ENCODE data around the gene RDH5. TPM values are rescaled to one million over a fixed set of nuclear protein-coding genes. Genes with fewer than 3 reads are reported as not detected.

RDH5 gene
- total RNA-seq, 5 donors from 2014 or later (not counting 1 experiment from before 2014, with no cell fraction given) = 13.0 to 29.1 (median 22.4) TPM

DNA sequence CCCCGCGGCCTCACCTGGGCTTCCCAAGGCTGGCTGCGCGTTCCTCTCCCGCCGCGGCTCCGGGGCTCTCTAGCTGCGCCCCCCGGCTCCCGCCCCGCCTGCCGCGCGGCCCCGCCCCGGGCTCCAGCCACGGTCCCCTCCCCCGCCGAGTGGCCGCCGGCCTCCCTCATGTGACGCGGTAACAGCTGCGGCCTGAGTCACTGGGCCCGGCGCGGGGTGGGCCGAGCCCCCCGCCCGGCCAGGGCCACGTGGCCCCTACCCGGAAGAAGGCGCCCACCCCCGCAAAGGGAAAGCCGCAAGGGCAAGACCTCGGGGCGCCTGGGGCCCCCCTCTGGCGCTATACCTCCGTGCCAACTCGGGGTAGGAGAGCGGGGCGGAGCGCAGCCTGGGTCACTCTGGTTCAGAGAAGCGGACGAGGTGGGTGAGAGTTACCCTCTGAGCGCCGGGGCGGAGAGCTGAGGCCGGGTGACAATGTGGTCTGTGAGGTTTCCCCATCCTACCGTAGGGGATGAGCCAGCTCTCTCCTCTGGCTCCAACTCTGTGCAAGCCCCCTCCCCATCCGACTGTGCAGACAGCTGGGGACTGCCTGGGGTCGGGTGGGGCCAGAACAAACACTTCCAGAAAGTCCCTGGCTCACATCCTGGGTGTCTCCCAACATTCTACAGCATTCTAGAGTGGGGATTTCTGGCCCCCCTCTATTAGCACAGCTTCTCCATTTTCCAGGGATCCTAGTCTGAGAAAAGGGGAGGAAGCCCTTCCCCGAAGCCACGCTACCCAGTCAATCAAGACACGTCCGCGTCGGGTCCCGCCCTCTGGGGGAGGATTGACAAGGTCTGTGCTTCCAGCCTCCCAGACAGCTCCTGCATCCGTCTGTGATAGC lies 9.0 kb downstream of the RDH5 start, which contains the start of gene CD63:
CD63 (minus strand) TSS at position 71 of the 880 bp plus-strand sequence. CDS start 668 bp downstream, outside the sequence.
- H3K4me1 ChIP-seq (ENCODE audit: control insufficient read depth in 1 of 2, extremely low read depth in 1 of 2, insufficient read depth in 2 of 2, low read length in 2 of 2) = peaks cover 9 to 45% of the 10 kb centered on the region in 2 experiments
- Mint-ChIP-seq H3K36me3 (peaks cover 3% of the 10 kb centered on the region), H3K27ac (peak within 1 kb of the TSS; percentile 95 to 97), H3K4me3 (peak within 1 kb of the TSS; percentile 83 to 89 (median 83)), H3K27me3 (no peaks in the 10 kb centered on the region), H3K4me1 (peaks cover 33 to 47% (median 45%) of the 10 kb centered on the region in 3 donors), H3K9me3 (no peaks in the 10 kb centered on the region)
- no peaks in the 10 kb centered on the region for H3K9me3 ChIP-seq
- DNase-seq = peak in 19 of 35 experiments; percentile 20 to 65 (median 34)
- CTCF ChIA-PET = interaction anchor here (0.5 to 2.1 kb wide), 3 partner anchors 9 to 1336 kb away, joined by 3 to 30 read pairs (median 3); no protein-coding TSS in a partner anchor
- H3K27me3 ChIP-seq (replicated peaks in 1 of 2; ENCODE audit: control insufficient read depth in 2 of 2, extremely low read depth in 1 of 2, insufficient read depth in 2 of 2, low read length in 1 of 2) = no peaks in the 10 kb centered on the region
- peak within 1 kb of the TSS; percentile 87 for H3K27ac ChIP-seq (ENCODE audit: low read length)
- WGBS (ENCODE audit: insufficient coverage) = under 1% methylated on average over 35 of the region's 61 CpGs
- POLR2A ChIA-PET = interaction anchor here in 1 of 2 donors (0.5 kb wide), 1 partner anchor 100 kb away, joined by 4 read pairs; the partner anchor contains the start of gene DNAJC14
- peaks cover 0 to 10% of the 10 kb centered on the region in 2 donors for H3K36me3 ChIP-seq (ENCODE audit: control insufficient read depth in 2 of 2, extremely low read depth in 1 of 2, insufficient read depth in 1 of 2, low read length in 1 of 2)
- H3K4me3 ChIP-seq (ENCODE audit: control insufficient read depth in 1 of 2, extremely low read depth in 1 of 2, low read length in 1 of 2) = peak within 1 kb of the TSS; percentile 60 to 80
- peak; percentile 54 to 62 (median 60) for ATAC-seq (replicated peaks in 1 of 4)

DNA sequence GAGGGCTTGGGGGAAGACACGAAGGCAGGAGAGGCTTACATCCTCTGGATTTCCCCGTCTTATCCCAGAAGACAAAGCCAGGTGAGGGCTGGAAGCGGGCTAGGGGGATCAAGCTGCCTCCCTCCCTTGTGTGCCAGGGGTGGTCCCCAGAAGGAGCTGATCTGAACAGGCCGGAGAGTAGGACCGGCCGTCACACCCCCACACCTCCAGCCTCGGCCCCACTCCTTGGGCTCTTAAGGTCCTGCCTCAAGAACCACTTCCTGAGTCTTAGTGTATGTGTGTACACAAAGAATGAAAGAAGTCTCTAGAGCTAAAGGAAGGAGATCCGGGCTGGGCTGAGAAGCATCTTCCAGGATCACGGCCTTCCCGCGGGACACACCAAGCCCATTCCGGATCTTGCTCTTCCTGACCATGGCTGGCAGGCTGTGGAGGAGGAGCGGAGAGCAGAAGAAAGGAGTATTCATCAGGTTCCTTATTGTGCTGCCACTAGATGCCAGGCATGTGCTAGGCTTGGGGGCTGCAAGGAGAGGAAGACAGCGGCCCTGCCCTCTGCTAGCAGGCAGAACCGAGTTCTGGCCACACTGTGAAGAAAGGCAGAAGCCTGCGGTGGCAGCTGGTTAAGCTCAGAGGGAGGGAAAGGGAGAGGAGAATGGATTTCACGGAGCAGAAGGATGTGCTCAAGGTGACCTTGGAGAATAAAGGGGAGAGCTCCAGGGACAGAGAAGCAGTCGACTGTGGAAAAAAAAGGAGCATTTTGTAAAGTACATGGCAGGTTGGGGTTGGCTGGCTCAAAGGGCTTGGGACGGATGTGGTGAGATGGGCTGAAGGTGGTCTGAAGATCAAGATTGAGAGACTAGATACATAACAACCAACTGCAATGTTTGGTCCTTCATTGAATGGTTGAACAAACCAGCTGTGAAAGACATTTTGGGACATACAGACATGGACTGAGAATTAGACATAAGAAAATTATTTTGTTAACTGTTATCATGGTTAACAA lies 9.9 kb downstream of the RDH5 start:
- peak overlapping the region; percentile 83 to 89 (median 83) for H3K4me3 Mint-ChIP-seq
- WGBS (ENCODE audit: insufficient coverage) = 2% methylated on average over 13 of the region's 19 CpGs
- H3K9me3 Mint-ChIP-seq = no peaks in the 10 kb centered on the region
- peaks cover 3% of the 10 kb centered on the region for H3K36me3 Mint-ChIP-seq
- Histone ChIP-seq H3K27ac (ENCODE audit: low read length) (peak overlapping the region; percentile 87), H3K4me3 (ENCODE audit: control insufficient read depth in 1 of 2, extremely low read depth in 1 of 2, low read length in 1 of 2) (peak overlapping the region; percentile 60 to 80), H3K9me3 (no peaks in the 10 kb centered on the region), H3K36me3 (ENCODE audit: control insufficient read depth in 2 of 2, extremely low read depth in 1 of 2, insufficient read depth in 1 of 2, low read length in 1 of 2) (peaks cover 0 to 6% of the 10 kb centered on the region in 2 donors), H3K27me3 (replicated peaks in 1 of 2; ENCODE audit: control insufficient read depth in 2 of 2, extremely low read depth in 1 of 2, insufficient read depth in 2 of 2, low read length in 1 of 2) (no peaks in the 10 kb centered on the region), H3K4me1 (ENCODE audit: control insufficient read depth in 1 of 2, extremely low read depth in 1 of 2, insufficient read depth in 2 of 2, low read length in 2 of 2) (peaks cover 9 to 38% of the 10 kb centered on the region in 2 experiments)
- POLR2A ChIA-PET = interaction anchor here in 1 of 2 donors (0.5 to 0.7 kb wide), 4 partner anchors 79 to 1190 kb away, joined by 3 to 4 read pairs (median 4); no protein-coding TSS in a partner anchor
- ATAC-seq (replicated peaks in 1 of 4) (peak; percentile 44 to 59 (median 56)), DNase-seq (peak in 5 of 35 experiments; percentile 25 to 56 (median 32))
- CTCF ChIA-PET = interaction anchor here (0.5 to 2.1 kb wide), 6 partner anchors 7 to 1337 kb away, joined by 3 to 30 read pairs (median 3); partner anchors contain the start of gene DNAJC14 (in 1 of the 2)
- H3K4me1 Mint-ChIP-seq = peaks cover 27 to 40% (median 38%) of the 10 kb centered on the region in 3 donors
- no peaks in the 10 kb centered on the region for H3K27me3 Mint-ChIP-seq
- peak overlapping the region; percentile 95 to 97 for H3K27ac Mint-ChIP-seq

DNA sequence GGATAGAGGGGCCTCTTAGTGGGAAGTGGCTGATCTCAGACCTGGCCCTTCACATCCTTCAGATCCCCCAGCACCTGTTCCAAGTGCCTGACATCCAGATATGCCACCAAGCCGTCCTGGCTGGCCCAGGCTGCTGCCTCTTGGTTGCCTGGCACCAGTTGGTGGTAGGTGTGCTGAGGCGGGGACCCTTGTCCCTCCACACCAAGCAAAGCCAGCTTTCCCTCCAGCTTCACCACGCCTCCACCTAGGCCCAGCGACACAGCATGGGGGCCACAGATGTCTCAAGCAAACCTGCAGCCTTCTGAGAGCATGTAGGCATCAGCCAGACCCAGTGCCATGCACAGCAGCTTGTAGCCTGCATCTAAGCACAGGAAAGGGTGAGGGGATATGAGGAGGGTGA lies 12.1 kb downstream of the RDH5 start:
- Histone ChIP-seq H3K4me1 (ENCODE audit: control insufficient read depth in 1 of 2, extremely low read depth in 1 of 2, insufficient read depth in 2 of 2, low read length in 2 of 2) (peaks cover 9 to 41% of the 10 kb centered on the region in 2 experiments), H3K27ac (ENCODE audit: low read length) (no peak overlapping the region), H3K9me3 (no peaks in the 10 kb centered on the region), H3K4me3 (ENCODE audit: control insufficient read depth in 1 of 2, extremely low read depth in 1 of 2, low read length in 1 of 2) (no peak overlapping the region), H3K36me3 (ENCODE audit: control insufficient read depth in 2 of 2, extremely low read depth in 1 of 2, insufficient read depth in 1 of 2, low read length in 1 of 2) (no peaks in the 10 kb centered on the region), H3K27me3 (replicated peaks in 1 of 2; ENCODE audit: control insufficient read depth in 2 of 2, extremely low read depth in 1 of 2, insufficient read depth in 2 of 2, low read length in 1 of 2) (no peaks in the 10 kb centered on the region)
- H3K27ac Mint-ChIP-seq = no peak overlapping the region
- no peak for DNase-seq
- 92% methylated on average over 2 of the region's 4 CpGs for WGBS (ENCODE audit: insufficient coverage)
- no peak for ATAC-seq (replicated peaks in 1 of 4)
- no peak overlapping the region for H3K4me3 Mint-ChIP-seq
- H3K4me1 Mint-ChIP-seq = peaks cover 24 to 30% (median 29%) of the 10 kb centered on the region in 3 donors
- POLR2A ChIA-PET = no interaction called here
- CTCF ChIA-PET = no interaction called here
- H3K27me3 Mint-ChIP-seq = no peaks in the 10 kb centered on the region
- H3K9me3 Mint-ChIP-seq = no peaks in the 10 kb centered on the region
- H3K36me3 Mint-ChIP-seq = no peaks in the 10 kb centered on the region

DNA sequence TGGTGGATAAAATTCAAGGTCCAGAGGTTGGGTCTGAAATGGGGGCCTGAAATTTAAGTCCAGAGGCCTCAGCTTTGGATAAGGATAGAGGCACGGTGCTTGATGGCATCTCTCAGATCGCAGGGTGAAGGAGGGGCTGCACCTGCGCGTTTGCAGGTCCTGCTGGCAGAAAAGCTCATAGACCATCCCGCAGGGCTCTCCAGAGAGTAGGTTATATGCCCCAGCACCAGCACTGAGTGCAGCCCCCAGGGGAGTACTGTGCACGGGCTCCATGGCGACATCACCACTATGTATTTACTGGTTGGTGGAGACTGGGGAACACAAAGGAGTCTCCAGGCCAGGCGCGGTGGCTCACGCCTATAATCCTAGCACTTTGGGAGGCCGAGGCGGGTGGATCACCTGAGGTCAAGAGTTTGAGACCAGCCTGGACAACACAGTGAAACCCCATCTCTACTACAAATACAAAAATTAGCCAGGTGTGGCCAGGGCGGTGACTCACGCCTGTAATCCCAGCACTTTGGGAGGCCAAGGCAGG lies 12.9 kb downstream of the RDH5 start:
- 97% methylated on average over 7 of the region's 14 CpGs for WGBS (ENCODE audit: insufficient coverage)

DNA sequence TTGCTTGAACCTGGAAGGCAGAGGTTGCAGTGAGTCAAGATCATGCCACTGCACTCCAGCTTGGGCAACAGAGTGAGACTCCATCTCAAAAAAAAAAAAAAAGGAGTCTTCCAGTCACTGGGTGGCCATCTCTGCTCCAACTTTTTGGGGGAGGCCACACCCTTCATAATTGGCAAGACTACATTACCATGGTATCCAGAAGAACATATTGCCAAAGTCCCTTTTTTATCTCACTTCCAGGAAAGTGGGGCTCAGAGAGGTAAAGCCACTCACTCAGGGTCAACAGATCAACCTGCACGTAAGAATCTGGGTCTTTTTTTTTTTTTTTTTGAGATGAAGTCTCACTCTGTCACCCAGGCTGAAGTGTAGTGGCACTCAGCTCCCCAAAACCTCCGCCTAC lies 13.7 kb downstream of the RDH5 start:
- H3K4me3 Mint-ChIP-seq = no peak overlapping the region
- ChIA-PET POLR2A (interaction anchor here (0.6 to 0.7 kb wide), 2 partner anchors 182 to 311 kb away, joined by 3 to 6 read pairs; no protein-coding TSS in a partner anchor), CTCF (interaction anchor here in 1 of 2 donors (0.6 to 1.8 kb wide), 3 partner anchors 9 to 219 kb away, joined by 3 to 6 read pairs (median 4); no protein-coding TSS in a partner anchor)
- H3K36me3 Mint-ChIP-seq = no peaks in the 10 kb centered on the region
- Histone ChIP-seq H3K4me3 (ENCODE audit: control insufficient read depth in 1 of 2, extremely low read depth in 1 of 2, low read length in 1 of 2) (no peak overlapping the region), H3K27ac (ENCODE audit: low read length) (no peak overlapping the region), H3K9me3 (no peaks in the 10 kb centered on the region), H3K4me1 (ENCODE audit: control insufficient read depth in 1 of 2, extremely low read depth in 1 of 2, insufficient read depth in 2 of 2, low read length in 2 of 2) (peaks cover 12 to 44% of the 10 kb centered on the region in 2 experiments), H3K36me3 (ENCODE audit: control insufficient read depth in 2 of 2, extremely low read depth in 1 of 2, insufficient read depth in 1 of 2, low read length in 1 of 2) (no peaks in the 10 kb centered on the region), H3K27me3 (replicated peaks in 1 of 2; ENCODE audit: control insufficient read depth in 2 of 2, extremely low read depth in 1 of 2, insufficient read depth in 2 of 2, low read length in 1 of 2) (no peaks in the 10 kb centered on the region)
- DNase-seq (no peak), ATAC-seq (replicated peaks in 1 of 4) (no peak)
- H3K9me3 Mint-ChIP-seq = no peaks in the 10 kb centered on the region
- peaks cover 33 to 39% (median 35%) of the 10 kb centered on the region in 3 donors for H3K4me1 Mint-ChIP-seq
- no peak overlapping the region for H3K27ac Mint-ChIP-seq
- 83% methylated on average over 1 of the region's 2 CpGs for WGBS (ENCODE audit: insufficient coverage)
- no peaks in the 10 kb centered on the region for H3K27me3 Mint-ChIP-seq

More for the DNA sequence above, 12.9 kb downstream of the RDH5 start:
- Histone ChIP-seq H3K27me3 (replicated peaks in 1 of 2; ENCODE audit: control insufficient read depth in 2 of 2, extremely low read depth in 1 of 2, insufficient read depth in 2 of 2, low read length in 1 of 2) (no peaks in the 10 kb centered on the region), H3K9me3 (no peaks in the 10 kb centered on the region), H3K36me3 (ENCODE audit: control insufficient read depth in 2 of 2, extremely low read depth in 1 of 2, insufficient read depth in 1 of 2, low read length in 1 of 2) (no peaks in the 10 kb centered on the region), H3K4me3 (ENCODE audit: control insufficient read depth in 1 of 2, extremely low read depth in 1 of 2, low read length in 1 of 2) (no peak overlapping the region), H3K4me1 (ENCODE audit: control insufficient read depth in 1 of 2, extremely low read depth in 1 of 2, insufficient read depth in 2 of 2, low read length in 2 of 2) (peaks cover 11 to 41% of the 10 kb centered on the region in 2 experiments), H3K27ac (ENCODE audit: low read length) (no peak overlapping the region)
- H3K9me3 Mint-ChIP-seq = no peaks in the 10 kb centered on the region
- no peaks in the 10 kb centered on the region for H3K36me3 Mint-ChIP-seq
- no peak overlapping the region for H3K4me3 Mint-ChIP-seq
- ChIA-PET CTCF (no interaction called here), POLR2A (interaction anchor here in 1 of 2 donors (0.7 kb wide), 1 partner anchor 183 kb away, joined by 6 read pairs; no protein-coding TSS in a partner anchor)
- H3K27me3 Mint-ChIP-seq = no peaks in the 10 kb centered on the region
- no peak overlapping the region for H3K27ac Mint-ChIP-seq
- H3K4me1 Mint-ChIP-seq = peaks cover 27 to 32% (median 31%) of the 10 kb centered on the region in 3 donors
- ATAC-seq (replicated peaks in 1 of 4) (no peak), DNase-seq (no peak)
